NCI-H748 (cell line): ENCODE data around the gene APOD.

Source experiments
- DNase-seq: peaks from one replicate; lab custom pipeline; 2025; ENCODE audit not compliant: unreplicated experiment; lab: John Stamatoyannopoulos, UW

The APOD gene

DNA sequence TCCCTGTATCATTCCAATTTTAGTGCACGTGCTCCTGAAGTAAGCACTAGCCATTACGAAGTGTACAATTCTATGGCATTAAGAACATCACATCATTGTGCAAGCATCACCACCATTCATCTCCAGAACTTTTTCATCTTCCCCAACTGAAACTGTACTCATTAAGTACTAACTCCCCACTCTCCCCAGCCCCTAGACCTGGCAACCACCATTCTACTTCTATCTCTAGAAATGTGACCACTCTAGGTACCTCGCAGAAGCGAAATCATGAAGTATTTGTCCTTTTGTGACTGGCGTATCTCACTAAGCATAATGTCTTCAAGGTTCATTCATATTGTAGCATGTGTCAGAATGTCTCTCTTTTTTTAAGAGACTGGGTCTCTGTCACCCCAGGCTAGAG, 52.1 kb downstream of the APOD start:
- DNase-seq: no peak

DNA sequence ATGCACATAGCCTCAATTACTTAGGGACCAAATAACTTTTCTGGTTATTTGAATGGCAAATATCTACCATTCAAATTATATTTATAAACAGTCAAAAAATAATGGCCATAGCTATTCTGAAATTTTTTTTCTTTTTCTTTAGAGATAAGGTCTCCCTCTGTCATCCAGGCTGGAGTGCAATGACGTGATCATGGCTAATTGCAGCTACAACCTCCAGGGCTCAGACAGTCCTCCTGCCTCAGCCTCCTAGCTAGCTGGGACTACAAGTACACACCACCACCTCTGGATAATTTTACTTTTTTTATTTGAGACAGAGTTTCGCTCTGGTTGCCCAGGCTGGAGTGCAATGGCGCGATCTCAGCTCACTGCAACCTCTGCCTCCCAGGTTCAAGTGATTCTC, 57.2 kb downstream of the APOD start:
- no peak for DNase-seq

DNA sequence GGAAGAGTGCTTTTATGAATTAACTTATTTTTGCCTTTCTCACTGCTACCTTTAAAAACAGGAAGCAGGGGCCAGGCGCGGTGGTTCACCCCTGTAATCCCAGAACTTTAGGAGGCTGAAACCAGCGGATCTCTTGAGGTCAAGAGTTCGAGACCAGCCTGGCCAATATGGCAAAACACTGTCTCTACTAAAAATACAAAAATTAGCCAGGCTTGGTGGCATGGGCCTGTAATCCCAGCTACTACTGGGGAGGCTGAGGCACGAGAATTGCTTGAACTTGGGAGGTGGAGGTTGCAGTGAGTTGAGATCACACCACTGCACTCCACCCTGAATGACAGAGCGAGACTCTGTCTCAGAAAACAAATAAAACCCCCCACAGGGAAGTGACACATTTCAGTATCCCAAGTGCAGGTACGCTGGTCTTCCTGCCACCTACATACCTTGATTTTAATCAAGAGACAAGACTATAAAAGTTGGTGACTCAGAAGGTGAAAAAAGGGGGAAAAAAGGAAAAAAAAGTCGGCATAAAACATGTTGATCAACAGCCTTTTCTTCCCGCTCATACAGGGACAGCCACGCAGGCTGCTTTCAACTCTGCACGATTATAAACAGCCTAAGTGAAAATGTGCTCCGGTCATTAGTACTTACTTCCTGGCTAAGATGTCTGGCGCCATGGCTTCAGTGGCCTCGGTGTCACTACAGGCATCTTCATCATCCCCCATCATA, 59.4 kb downstream of the APOD start:
- no peak for DNase-seq

DNA sequence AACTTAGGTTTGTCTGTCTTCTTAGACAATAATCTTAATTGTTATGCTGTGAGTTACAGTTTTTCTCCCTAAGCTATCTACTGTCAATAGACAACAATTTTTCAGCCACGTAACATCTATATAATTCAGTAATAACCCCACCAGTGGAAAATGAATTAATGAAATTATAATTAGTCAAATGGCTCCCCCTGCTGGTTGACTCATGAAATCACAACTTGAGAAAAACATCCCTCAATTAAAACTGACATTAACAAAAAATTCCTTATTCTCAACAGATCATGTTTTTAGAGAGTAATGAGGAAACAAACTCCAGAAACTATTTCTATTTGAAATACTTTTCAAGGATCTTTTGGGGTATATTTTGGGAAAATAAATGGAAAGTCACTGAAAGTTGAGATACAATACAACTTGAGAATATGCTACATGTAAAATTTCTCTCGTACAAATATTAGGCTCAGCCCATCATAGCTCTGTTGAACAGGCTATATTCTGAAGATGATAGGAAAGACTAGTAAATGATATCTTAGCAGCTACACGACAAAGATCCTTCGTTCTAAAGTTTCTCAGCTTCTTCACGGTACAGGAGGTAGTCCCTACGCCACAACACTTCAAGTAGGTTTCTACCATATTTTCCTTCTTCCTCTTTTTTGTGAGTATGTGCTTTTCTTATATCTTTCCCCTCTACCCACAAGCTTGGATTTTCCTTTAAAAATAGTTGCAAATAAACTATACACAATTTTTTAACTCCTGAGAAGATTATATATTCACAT, 61.3 kb downstream of the APOD start:
- DNase-seq: peak; percentile 32
